ENCODE data around the gene CSNK2B.

The CSNK2B gene

GRCh38 chr6:31622684-31623091 is 43.2 kb upstream of the CSNK2B start:
- H4K20me1 ChIP-seq (ENCODE audit: insufficient read depth, low read length) = no peaks in the 10 kb centered on the region
- H3K4me1 ChIP-seq (ENCODE audit: insufficient read depth, low read length, severe bottlenecking) = peaks cover 20% of the 10 kb centered on the region
- H3K79me2 ChIP-seq (ENCODE audit: insufficient read depth, low read length) = peaks cover 29% of the 10 kb centered on the region
- H3K27me3 ChIP-seq (ENCODE audit: insufficient read depth, low read length) = no peaks in the 10 kb centered on the region
- H3K9ac ChIP-seq (ENCODE audit: low read length) = peak overlapping the region; percentile 100; the same call in 1 of the 2 replicates
- peaks cover 68% of the 10 kb centered on the region for H3K36me3 ChIP-seq (ENCODE audit: insufficient read depth, low read length)
- H3K9me2 ChIP-seq (ENCODE audit: low read depth, low read length) = no peaks in the 10 kb centered on the region
- no peaks in the 10 kb centered on the region for H3F3A ChIP-seq (ENCODE audit: insufficient read depth, low read length)
- H2AFZ ChIP-seq (ENCODE audit: low read length) = no peak overlapping the region
- H3K4me2 ChIP-seq (ENCODE audit: low read length) = peak overlapping the region; percentile 90
- H3K27ac ChIP-seq (ENCODE audit: low read depth, low read length, poor library complexity, severe bottlenecking) = no peak overlapping the region
- H3K4me3 ChIP-seq (ENCODE audit: low read depth, low read length, poor library complexity, severe bottlenecking) = peak overlapping the region; percentile 98
- TF ChIP-seq CTCF (IDR thresholded peaks at IDR 0.05; ENCODE audit: low read length) (no peak), EZH2 (IDR thresholded peaks at IDR 0.05; ENCODE audit: borderline replicate concordance, low read length) (no peak)
- no peaks in the 10 kb centered on the region for H3K9me3 ChIP-seq (ENCODE audit: low read length)

GRCh38 chr6:31624070-31624469 is 41.8 kb upstream of the CSNK2B start:
- no peaks in the 10 kb centered on the region for H3K27me3 ChIP-seq (ENCODE audit: insufficient read depth, low read length)
- peaks cover 29% of the 10 kb centered on the region for H3K79me2 ChIP-seq (ENCODE audit: insufficient read depth, low read length)
- no peaks in the 10 kb centered on the region for H3F3A ChIP-seq (ENCODE audit: insufficient read depth, low read length)
- peaks cover 82% of the 10 kb centered on the region for H3K36me3 ChIP-seq (ENCODE audit: insufficient read depth, low read length)
- no peak for TF ChIP-seq CTCF (IDR thresholded peaks at IDR 0.05; ENCODE audit: low read length)
- no peak for TF ChIP-seq EZH2 (IDR thresholded peaks at IDR 0.05; ENCODE audit: borderline replicate concordance, low read length)
- no peak overlapping the region for H3K4me2 ChIP-seq (ENCODE audit: low read length)
- no peak overlapping the region for H3K4me3 ChIP-seq (ENCODE audit: low read depth, low read length, poor library complexity, severe bottlenecking)
- no peak overlapping the region for H3K9ac ChIP-seq (ENCODE audit: low read length)
- H3K9me2 ChIP-seq (ENCODE audit: low read depth, low read length) = no peaks in the 10 kb centered on the region
- H3K27ac ChIP-seq (ENCODE audit: low read depth, low read length, poor library complexity, severe bottlenecking) = no peak overlapping the region
- H2AFZ ChIP-seq (ENCODE audit: low read length) = no peak overlapping the region
- H4K20me1 ChIP-seq (ENCODE audit: insufficient read depth, low read length) = no peaks in the 10 kb centered on the region
- H3K4me1 ChIP-seq (ENCODE audit: insufficient read depth, low read length, severe bottlenecking) = peaks cover 20% of the 10 kb centered on the region
- no peaks in the 10 kb centered on the region for H3K9me3 ChIP-seq (ENCODE audit: low read length)

GRCh38 chr6:31626952-31627351 is 38.9 kb upstream of the CSNK2B start:
- Histone ChIP-seq H3K4me1 (ENCODE audit: insufficient read depth, low read length, severe bottlenecking) (peaks cover 9% of the 10 kb centered on the region), H3K9me3 (ENCODE audit: low read length) (no peaks in the 10 kb centered on the region), H2AFZ (ENCODE audit: low read length) (no peak overlapping the region), H3K4me3 (ENCODE audit: low read depth, low read length, poor library complexity, severe bottlenecking) (no peak overlapping the region), H3K4me2 (ENCODE audit: low read length) (no peak overlapping the region), H3K27ac (ENCODE audit: low read depth, low read length, poor library complexity, severe bottlenecking) (no peak overlapping the region), H3K27me3 (ENCODE audit: insufficient read depth, low read length) (no peaks in the 10 kb centered on the region), H3K9me2 (ENCODE audit: low read depth, low read length) (no peaks in the 10 kb centered on the region), H3K36me3 (ENCODE audit: insufficient read depth, low read length) (peaks cover 100% of the 10 kb centered on the region), H3K9ac (ENCODE audit: low read length) (no peak overlapping the region), H3F3A (ENCODE audit: insufficient read depth, low read length) (no peaks in the 10 kb centered on the region), H4K20me1 (ENCODE audit: insufficient read depth, low read length) (no peaks in the 10 kb centered on the region), H3K79me2 (ENCODE audit: insufficient read depth, low read length) (peaks cover 18% of the 10 kb centered on the region)
- TF ChIP-seq CTCF (IDR thresholded peaks at IDR 0.05; ENCODE audit: low read length) (no peak), EZH2 (IDR thresholded peaks at IDR 0.05; ENCODE audit: borderline replicate concordance, low read length) (no peak)
